GM18507 (cell line): ENCODE data around the gene XPOT.
A peak's percentile ranks its signal among the peaks of the same experiment; 100 is the strongest.
"Not testable (repeated sequence)": the region's sequence is repeated elsewhere in the genome, so short reads cannot be mapped to it uniquely, and the experiment has no call there.

ENCODE experiments used
- DNase-seq: peaks from one replicate; pipeline ENCODE4 v3.0.0; 2011; ENCODE audit warnings: low read depth; ENCODE audit not compliant: insufficient read length; ENCODE audit errors: extremely low spot score
- FAIRE-seq: peaks from 2 replicates; lab custom pipeline; 2011; peaks lifted over from hg19 to GRCh38; lab: Jason Lieb, UNC

Gene XPOT

GRCh38 chr12:64403707-64404469 lies at the start of gene XPOT:
Gene XPOT, plus strand, starts transcription at chr12:64404392. Its CDS starts 5,644 bp downstream, at chr12:64410036.
- peak; percentile 90 for FAIRE-seq
- DNase-seq, result peak; percentile 90

- not testable (repeated sequence) for FAIRE-seq, DNase-seq
These were observed 48.0 kb upstream of the XPOT start for GRCh38 chr12:64356209-64356608.

GRCh38 chr12:64361173-64361572 lies 43.0 kb upstream of the XPOT start:
- FAIRE-seq, DNase-seq: not testable (repeated sequence)

GRCh38 chr12:64362721-64363305 lies 41.4 kb upstream of the XPOT start:
- no peak for FAIRE-seq

GRCh38 chr12:64383675-64384074 lies 20.5 kb upstream of the XPOT start:
- no peak for FAIRE-seq
- no peak for DNase-seq

More at GRCh38 chr12:64362721-64363305, 41.4 kb upstream of the XPOT start:
- DNase-seq, result no peak

GRCh38 chr12:64385019-64385418 lies 19.2 kb upstream of the XPOT start:
- DNase-seq (no peak), FAIRE-seq (no peak)

GRCh38 chr12:64385468-64385867 lies 18.7 kb upstream of the XPOT start:
- DNase-seq (no peak), FAIRE-seq (no peak)

GRCh38 chr12:64387197-64387816 lies 16.9 kb upstream of the XPOT start:
- no peak for FAIRE-seq
- no peak for DNase-seq

- DNase-seq, result no peak
- FAIRE-seq, result no peak
These were observed 15.0 kb upstream of the XPOT start for GRCh38 chr12:64389154-64389553.

- DNase-seq, result no peak
These were observed 13.8 kb upstream of the XPOT start, which contains the start of gene C12orf56 for GRCh38 chr12:64390275-64390851. Gene C12orf56, minus strand, starts transcription at chr12:64390758. Its CDS starts 193 bp downstream, at chr12:64390565.

GRCh38 chr12:64392221-64392620 lies 12.0 kb upstream of the XPOT start:
- DNase-seq (no peak), FAIRE-seq (peak; percentile 78)

More at GRCh38 chr12:64390275-64390851, 13.8 kb upstream of the XPOT start, which contains the start of gene C12orf56:
- no peak for FAIRE-seq

- DNase-seq (no peak), FAIRE-seq (no peak)
These were observed 8.5 kb upstream of the XPOT start for GRCh38 chr12:64395739-64396138.

GRCh38 chr12:64400041-64400440 lies 4.2 kb upstream of the XPOT start:
- FAIRE-seq (no peak), DNase-seq (no peak)

GRCh38 chr12:64402181-64402580 lies 2.0 kb upstream of the XPOT start:
- FAIRE-seq (no peak), DNase-seq (no peak)

- DNase-seq (peak; percentile 7), FAIRE-seq (peak; percentile 5)
These were observed 471 bp downstream of the XPOT start for GRCh38 chr12:64404470-64405256.

GRCh38 chr12:64407342-64408223 lies 3.4 kb downstream of the XPOT start:
- DNase-seq, result no peak
- FAIRE-seq, result no peak

- DNase-seq (no peak), FAIRE-seq (no peak)
These were observed 7.2 kb downstream of the XPOT start for GRCh38 chr12:64411427-64411826.

GRCh38 chr12:64412459-64412858 lies 8.3 kb downstream of the XPOT start:
- no peak for FAIRE-seq

More at GRCh38 chr12:64412459-64412858, 8.3 kb downstream of the XPOT start:
- DNase-seq, result no peak
